ENCODE results near the gene ZXDC.

ZXDC gene

DNA sequence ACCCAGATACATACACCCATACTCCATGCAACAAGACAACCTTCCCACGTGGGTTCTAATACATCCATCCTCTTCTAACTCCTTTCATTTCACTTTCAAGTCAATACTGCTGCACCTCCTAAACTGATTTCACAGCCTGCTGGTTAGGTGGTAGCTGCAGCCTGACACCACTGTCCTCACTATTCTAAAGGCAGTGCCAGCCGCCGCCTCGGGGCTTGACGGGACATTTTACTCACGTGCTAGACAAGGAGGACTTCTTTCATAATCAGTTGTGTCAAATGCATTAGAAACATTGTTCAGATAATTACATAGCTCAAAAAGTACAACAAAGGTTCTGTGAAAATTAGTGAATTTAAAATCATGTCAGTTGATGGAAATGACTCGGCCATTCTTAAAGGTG is 35.6 kb upstream of the ZXDC start:
- no peak for DNase-seq

- no peak for DNase-seq
Measured at GRCh38 chr3:126510308-126510910, 34.7 kb upstream of the ZXDC start.

- no peak for DNase-seq
Measured at GRCh38 chr3:126509597-126510307, 34.1 kb upstream of the ZXDC start.

GRCh38 chr3:126508564-126508964 is 32.9 kb upstream of the ZXDC start:
- no peak for DNase-seq

- DNase-seq: no peak
Measured at GRCh38 chr3:126507886-126508285, 32.2 kb upstream of the ZXDC start.

GRCh38 chr3:126503701-126504100 is 28.0 kb upstream of the ZXDC start:
- DNase-seq: no peak

DNA sequence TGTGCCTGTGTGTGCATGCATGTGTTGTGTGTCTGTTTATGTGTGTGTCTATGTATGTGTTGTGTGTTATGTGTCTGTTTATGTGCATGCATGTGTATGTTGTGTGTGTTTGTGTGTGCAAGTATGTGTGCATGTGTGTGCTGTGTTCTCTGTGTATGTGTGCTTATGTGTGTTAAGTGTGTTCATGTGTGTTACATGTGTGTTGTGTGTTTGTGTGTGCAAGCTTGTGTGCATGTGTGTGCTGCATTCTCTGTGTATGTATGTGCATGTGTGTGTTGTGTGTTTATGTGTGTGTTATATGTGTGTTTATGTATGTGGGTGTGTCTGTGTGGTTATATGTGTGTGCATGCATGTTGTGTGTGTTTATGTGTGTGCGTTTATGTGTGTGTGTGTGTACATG is 27.0 kb upstream of the ZXDC start:
- DNase-seq: no peak

- DNase-seq: no peak
Measured at GRCh38 chr3:126501736-126502135, 26.0 kb upstream of the ZXDC start.

DNA sequence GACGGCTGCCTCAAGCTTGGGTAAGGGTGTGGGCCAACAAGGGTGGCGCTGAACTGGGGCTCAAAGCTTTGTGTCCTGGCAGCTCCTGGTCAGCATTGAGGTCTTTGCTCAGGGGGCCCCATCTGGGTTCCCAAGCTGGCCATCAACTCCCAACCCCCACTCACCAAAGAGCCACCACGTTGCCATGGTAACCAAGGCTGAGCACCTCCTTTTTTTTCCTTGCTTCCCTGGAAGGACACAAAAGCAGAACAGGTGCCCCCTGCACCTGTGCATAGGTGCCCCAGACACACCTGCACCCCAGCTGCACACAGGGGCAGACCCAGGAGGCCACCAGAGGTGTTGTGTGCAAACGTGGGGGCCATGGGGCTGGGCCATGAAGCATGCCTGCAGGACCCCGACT is 25.4 kb upstream of the ZXDC start:
- DNase-seq: no peak

DNA sequence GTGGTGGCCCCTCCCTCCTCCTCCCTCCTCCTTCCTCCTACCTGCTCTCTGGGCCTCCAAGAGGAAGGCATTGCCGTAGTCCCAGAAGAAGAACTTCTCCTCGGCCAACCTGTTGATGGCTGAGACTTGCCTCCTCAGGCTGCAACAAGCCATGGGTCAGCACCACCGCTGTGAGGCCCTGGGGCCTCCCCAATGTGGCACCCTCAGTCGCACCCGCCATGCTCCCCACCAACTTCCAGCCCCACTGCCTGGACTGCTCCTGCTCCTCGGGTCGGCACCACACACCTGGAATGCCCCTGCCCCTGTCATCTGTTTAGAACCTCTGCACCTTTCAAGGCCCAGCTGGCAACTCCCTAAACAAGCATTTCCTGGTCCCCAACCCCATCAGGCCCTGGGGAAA is 24.3 kb upstream of the ZXDC start:
- DNase-seq: no peak

GRCh38 chr3:126499401-126499800 is 23.7 kb upstream of the ZXDC start:
- DNase-seq: no peak

DNA sequence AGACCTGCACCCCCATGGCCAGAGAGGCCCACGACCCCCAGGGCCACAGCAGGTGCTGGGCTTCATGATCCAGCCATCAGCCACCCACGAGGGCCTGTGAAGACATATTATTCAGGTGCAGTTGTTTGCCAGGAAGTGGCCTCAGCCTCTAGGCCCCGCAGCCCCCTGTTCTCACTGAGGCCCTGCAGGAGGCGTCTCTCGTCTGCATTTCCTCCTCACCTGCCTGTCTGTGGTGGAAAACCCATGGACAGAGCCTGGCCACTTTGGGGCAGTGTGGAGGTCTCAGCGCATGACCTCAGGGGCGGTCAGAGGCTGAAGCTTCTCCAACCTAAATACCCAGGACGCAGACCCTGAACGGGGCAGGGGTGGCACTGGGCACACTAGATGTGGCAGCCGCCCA is 23.2 kb upstream of the ZXDC start:
- DNase-seq: no peak

DNA sequence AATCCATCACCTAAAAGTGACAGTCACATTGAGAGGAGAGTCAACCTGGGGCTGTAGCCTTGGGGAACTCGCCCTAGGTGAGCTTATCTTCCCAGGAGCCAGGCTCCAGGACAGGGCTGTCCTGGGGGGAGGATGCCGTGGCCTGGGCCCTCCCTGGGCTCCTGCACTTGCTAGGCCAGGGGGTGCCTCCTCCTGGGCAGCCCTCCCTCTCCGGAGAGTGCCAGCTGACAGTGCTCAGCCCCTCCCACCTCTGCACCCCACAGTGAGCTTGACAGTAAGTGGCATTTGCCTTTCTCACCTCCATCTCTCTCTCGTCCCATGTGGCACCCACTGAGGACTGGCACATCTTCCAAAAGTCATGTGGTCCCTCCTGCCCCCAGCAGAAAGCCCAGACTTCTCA is 22.8 kb upstream of the ZXDC start:
- no peak for DNase-seq

DNA sequence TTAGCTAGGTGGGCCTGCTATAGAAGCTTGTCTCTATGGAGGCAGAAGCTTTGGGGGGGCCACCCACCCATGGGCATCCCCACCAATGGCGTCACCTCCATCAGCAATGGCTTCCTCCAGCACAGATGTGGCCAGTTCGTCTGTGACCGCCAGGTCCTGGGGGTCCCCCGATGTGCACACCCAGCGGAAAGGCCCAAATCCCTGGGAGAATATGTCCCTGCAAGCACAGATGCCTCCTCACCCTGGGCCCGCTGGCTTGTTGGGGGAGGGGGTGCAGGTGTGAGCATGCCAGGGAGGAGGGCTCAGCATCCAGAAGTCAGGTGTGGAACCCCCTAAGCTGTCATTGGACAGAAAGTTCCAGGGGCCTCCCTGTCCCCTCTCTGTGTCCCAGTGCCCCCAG is 22.3 kb upstream of the ZXDC start:
- no peak for DNase-seq

- DNase-seq: no peak
Measured at GRCh38 chr3:126496894-126497850, 21.5 kb upstream of the ZXDC start.

GRCh38 chr3:126495786-126496185 is 20.1 kb upstream of the ZXDC start:
- no peak for DNase-seq

GRCh38 chr3:126494970-126495230 is 19.2 kb upstream of the ZXDC start:
- DNase-seq: no peak

- no peak for DNase-seq
Measured at GRCh38 chr3:126494204-126494969, 18.7 kb upstream of the ZXDC start.

GRCh38 chr3:126493739-126494138 is 18.0 kb upstream of the ZXDC start:
- no peak for DNase-seq

GRCh38 chr3:126493051-126493450 is 17.4 kb upstream of the ZXDC start:
- DNase-seq: no peak

- no peak for DNase-seq
Measured at GRCh38 chr3:126491221-126492013, 15.7 kb upstream of the ZXDC start.

DNA sequence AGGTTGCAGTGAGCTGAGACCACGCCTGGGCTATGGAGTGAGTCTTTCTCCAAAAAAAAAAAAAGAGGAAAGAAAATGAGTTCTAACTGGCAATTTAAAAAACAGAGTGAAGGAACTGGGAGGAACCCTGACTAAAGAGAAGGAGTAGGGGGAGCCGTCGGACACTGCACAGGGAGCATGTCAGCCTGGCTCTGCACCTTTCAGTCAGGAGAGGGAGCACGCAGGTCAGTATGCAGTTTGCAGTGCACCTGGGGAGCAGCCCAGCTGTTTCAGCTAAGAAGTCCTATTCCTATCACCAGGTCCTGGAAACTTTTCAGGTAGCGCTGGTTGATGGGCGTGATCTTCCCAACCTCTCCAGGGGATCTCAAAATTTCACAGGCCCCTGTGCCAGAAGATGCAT is 14.9 kb upstream of the ZXDC start:
- no peak for DNase-seq

All from NK-92 treated with Interleukin-12 subunit alpha and Interleukin-12 subunit beta, amount 100 ng/mL, for 24 hours (cell line).